Tibial nerve (tissue), 3 donors: Measurements from ENCODE around the gene GNAQ.

ENCODE experiments used
- POLR2A ChIP-seq, 2 donors: fragments of 450-650 bp; IDR thresholded peaks; one replicate each; pipeline ENCODE4 v1.6.1; 2017; ENCODE audit warnings: antibody characterized with exemption in 2 of 2, mild to moderate bottlenecking in 2 of 2, moderate library complexity in 2 of 2
- TF ChIP-seq, protein P1 (sequence below), 5 experiments: fragments of 200-600 bp in 3 of 5; fragments of 450-650 bp in 2 of 5; sonication (generic) in 3 of 5; IDR thresholded peaks; one replicate each; pipeline ENCODE4 v1.5.1; 2016 to 2019; ENCODE audit warnings: antibody characterized with exemption in 5 of 5, mild to moderate bottlenecking in 3 of 5, moderate library complexity in 2 of 5

DNA sequence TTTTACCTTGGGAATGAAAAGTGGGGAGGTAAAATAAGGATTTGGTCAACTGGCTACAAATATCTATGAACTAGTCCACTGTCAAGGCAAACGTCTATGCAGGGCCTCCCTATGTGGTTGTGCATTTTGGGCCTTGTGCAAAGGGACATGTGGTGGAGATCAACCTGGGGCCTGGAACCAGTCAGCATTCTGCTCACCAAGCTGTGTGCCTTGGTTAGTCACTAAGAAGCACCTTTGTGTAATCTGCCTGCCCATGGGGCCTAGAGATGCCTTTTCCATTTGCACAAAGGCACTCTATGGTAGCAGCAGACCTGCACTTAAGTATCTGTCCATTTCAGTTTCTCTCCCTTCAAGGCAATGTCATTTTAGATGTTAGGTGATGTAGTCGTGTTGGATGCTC is 184.0 kb downstream of the GNAQ start:
- TF ChIP-seq, protein P1, sequence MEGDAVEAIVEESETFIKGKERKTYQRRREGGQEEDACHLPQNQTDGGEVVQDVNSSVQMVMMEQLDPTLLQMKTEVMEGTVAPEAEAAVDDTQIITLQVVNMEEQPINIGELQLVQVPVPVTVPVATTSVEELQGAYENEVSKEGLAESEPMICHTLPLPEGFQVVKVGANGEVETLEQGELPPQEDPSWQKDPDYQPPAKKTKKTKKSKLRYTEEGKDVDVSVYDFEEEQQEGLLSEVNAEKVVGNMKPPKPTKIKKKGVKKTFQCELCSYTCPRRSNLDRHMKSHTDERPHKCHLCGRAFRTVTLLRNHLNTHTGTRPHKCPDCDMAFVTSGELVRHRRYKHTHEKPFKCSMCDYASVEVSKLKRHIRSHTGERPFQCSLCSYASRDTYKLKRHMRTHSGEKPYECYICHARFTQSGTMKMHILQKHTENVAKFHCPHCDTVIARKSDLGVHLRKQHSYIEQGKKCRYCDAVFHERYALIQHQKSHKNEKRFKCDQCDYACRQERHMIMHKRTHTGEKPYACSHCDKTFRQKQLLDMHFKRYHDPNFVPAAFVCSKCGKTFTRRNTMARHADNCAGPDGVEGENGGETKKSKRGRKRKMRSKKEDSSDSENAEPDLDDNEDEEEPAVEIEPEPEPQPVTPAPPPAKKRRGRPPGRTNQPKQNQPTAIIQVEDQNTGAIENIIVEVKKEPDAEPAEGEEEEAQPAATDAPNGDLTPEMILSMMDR (IDR thresholded peaks at IDR 0.05) = no peak
- TF ChIP-seq POLR2A (IDR thresholded peaks at IDR 0.05) = no peak
